T-helper 2 cell treated with Interferon-gamma antibody and Interleukin-4, amounts not matched to agents 100 ng/mL and 5 ng/mL, for 36 hours (primary cell): ENCODE results near the gene ALDOA. TPM values are rescaled to one million over a fixed set of nuclear protein-coding genes. Genes with fewer than 3 reads are reported as not detected.
"Not testable (repeated sequence)": the region's sequence is repeated elsewhere in the genome, so short reads cannot be mapped to it uniquely, and the experiment has no call there.

ENCODE experiments used
- intact Hi-C: fragments of 100-400 bp; cut with micrococcal nuclease; formaldehyde crosslinking; loops from one replicate; pipeline ENCODE4 v1.15.1; 2023
- total RNA-seq: library from RNA; stranded (reverse); gene quantifications from 2 replicates; pipeline ENCODE4 v1.2.3, GENCODE V29; 2022

Gene ALDOA
- total RNA-seq, 1 donor from 2014 or later: 1,473 TPM

GRCh38 chr16:30040690-30041089, 24.9 kb upstream of the ALDOA start:
- intact Hi-C loops: not testable (repeated sequence)

DNA sequence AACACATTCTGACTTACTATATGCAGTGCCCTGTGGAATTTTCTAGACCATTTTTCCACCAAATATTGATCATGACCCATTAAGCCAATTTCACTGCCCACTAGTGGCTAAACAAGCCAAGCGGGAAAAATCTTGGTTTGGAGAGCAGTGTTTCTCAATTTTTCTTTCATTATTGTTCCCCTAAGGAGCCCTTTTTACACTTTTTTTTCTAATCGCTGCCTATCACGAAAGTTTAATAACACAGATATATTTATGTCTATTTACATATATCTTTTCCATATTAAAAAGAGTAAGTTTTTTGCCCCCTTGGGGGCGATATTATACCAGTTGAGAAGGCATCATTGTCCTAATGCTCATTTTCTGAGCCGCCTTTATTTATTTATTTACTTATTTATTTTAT, 23.7 kb upstream of the ALDOA start:
- intact Hi-C loops: no loop called here

- intact Hi-C loops: no loop called here
These were observed 19.4 kb upstream of the ALDOA start for GRCh38 chr16:30046178-30046577.

DNA sequence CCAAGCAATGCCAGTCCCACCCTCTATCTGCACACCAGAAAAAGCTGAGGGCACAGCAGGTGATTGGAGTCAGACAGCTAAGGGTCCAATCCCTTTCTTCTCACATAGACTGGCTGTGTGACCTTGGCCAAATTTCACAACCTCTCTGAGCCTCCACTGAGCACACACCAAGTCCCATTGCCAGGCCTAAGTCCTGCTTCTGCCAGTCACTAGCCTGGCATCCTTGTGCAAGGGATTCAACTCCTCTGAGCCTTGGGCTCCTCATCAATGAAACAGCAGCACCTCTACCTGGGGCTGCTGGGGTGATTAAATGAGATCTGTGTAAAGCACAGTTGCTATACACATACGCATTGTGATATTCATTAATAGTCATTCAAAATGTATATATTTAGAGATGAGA, 19.0 kb upstream of the ALDOA start:
- intact Hi-C loops: no loop called here

- intact Hi-C loops: no loop called here
These were observed 15.7 kb upstream of the ALDOA start for GRCh38 chr16:30049871-30050270.

GRCh38 chr16:30051518-30051917, 14.0 kb upstream of the ALDOA start:
- intact Hi-C loops: no loop called here

GRCh38 chr16:30052671-30053372, 12.7 kb upstream of the ALDOA start:
- intact Hi-C loops: no loop called here

- intact Hi-C loops: loop anchor here (2.0 kb wide), 1 partner anchor 15 kb away; no protein-coding TSS in a partner anchor
These were observed 12.1 kb upstream of the ALDOA start for GRCh38 chr16:30053376-30054015.

- intact Hi-C loops: loop anchor here (2.0 kb wide), 1 partner anchor 14 kb away; no protein-coding TSS in a partner anchor
These were observed 11.1 kb upstream of the ALDOA start for GRCh38 chr16:30054451-30054850.

GRCh38 chr16:30054959-30055553, 10.5 kb upstream of the ALDOA start:
- intact Hi-C loops: loop anchor here (1.0 to 2.0 kb wide), 2 partner anchors 9 to 14 kb away; no protein-coding TSS in a partner anchor

DNA sequence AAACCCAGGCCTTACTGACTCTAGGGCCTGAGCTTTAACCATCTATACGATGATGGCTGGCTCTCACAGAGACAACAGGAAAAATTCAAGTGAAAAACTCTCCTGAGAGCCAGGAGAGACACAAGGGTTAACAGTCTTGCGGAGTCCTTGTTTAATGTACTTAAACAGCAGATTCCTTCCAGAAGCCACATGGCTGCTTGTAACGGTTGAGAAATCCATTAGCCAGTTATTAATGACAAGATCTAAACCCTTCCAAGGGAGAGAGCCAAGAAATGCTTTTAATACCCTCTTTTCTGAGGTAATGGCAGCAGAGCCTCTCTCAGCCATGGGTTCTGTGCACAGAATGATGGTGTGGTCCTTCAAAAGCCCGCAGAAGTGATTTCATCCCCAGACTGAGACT, 5.2 kb upstream of the ALDOA start:
- intact Hi-C loops: loop anchor here (10.0 kb wide), 1 partner anchor 344 kb away; the partner anchor contains the start of gene ZNF771

DNA sequence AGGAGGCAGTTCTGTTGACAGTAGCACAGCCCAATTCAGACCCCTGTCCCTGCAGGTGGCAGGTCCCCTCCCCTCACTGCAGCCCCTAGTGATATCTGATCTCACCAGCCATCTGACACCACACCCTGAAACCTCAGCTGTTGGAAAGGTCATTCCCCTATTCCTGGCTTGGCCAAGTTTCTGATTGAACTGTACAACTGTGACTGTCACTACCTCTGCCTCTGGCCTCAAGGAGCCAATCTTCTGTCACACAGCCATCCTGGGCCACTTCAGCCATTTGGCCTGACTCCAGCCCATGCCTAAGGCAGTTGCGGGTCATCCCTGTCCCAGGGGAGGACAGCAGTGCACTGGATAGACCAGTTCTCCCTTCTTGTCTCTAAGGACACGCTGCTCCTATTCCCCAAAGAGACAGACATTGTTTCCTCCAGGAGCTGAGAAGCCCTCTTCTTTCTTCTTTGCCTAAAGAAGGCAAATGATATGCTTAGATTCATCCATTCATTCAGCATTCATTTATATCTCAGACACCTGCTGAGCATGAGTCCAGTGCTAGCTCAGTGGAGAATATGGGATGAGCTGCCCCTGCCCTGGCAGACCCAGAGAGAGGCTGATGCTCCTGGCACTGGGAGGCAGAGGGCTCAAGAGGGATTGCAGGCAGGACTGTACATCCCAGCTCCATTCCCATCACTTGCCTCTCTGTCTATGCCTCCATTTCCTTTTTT, 4.6 kb upstream of the ALDOA start:
- intact Hi-C loops: loop anchor here (10.0 kb wide), 1 partner anchor 344 kb away; the partner anchor contains the start of gene ZNF771

GRCh38 chr16:30063278-30063892, 2.2 kb upstream of the ALDOA start:
- intact Hi-C loops: loop anchor here (10.0 kb wide), 1 partner anchor 341 kb away; the partner anchor contains the start of gene ZNF771

GRCh38 chr16:30063893-30064728, 1.4 kb upstream of the ALDOA start:
- intact Hi-C loops: loop anchor here (1.0 to 10.0 kb wide), 6 partner anchors 9 to 594 kb away; partner anchors contain the start of genes FBRS, MAPK3, TBC1D10B and ZNF771

GRCh38 chr16:30064729-30065101, 845 bp upstream of the ALDOA start:
- intact Hi-C loops: loop anchor here (1.0 to 10.0 kb wide), 10 partner anchors 9 to 594 kb away; partner anchors contain the start of genes FBRS, MAPK3, PPP4C and TBC1D10B

GRCh38 chr16:30065943-30066760, 592 bp downstream of the ALDOA start:
- intact Hi-C loops: loop anchor here (1.0 to 10.0 kb wide), 8 partner anchors 9 to 501 kb away; partner anchors contain the start of genes MAPK3, PPP4C, TBC1D10B and YPEL3

- intact Hi-C loops: loop anchor here (5.0 to 10.0 kb wide), 2 partner anchors 338 to 500 kb away; partner anchors contain the start of gene ZNF771
These were observed 1.4 kb downstream of the ALDOA start for GRCh38 chr16:30066761-30067583.

DNA sequence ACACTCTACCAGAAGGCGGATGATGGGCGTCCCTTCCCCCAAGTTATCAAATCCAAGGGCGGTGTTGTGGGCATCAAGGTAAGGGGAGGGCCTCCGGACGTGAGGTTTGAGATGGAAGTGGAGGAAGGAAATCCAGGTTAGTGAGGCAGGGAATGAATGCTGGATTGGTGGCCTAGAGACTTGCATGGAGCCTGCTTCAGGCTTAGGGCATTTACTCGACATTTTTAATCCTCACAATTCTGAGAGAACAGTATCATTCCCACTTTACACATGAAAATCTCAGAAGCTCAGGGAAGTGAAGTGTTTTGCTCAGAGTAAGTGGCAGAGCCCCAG, 2.0 kb downstream of the ALDOA start:
- intact Hi-C loops: loop anchor here (5.0 to 10.0 kb wide), 2 partner anchors 337 to 500 kb away; partner anchors contain the start of gene ZNF771
